SKM-1 treated with dmso at 0.1 percent for 144 hours (cell line): ENCODE measurements around the gene DMRT2.

Experiments used
- DNase-seq: peaks from one replicate; lab custom pipeline; 2025; ENCODE audit not compliant: unreplicated experiment; lab: John Stamatoyannopoulos, UW

The DMRT2 gene

GRCh38 chr9:1046639-1047572, 3.3 kb upstream of the DMRT2 start:
- DNase-seq = no peak

- DNase-seq = no peak
Measured at GRCh38 chr9:1047591-1048230, 2.4 kb upstream of the DMRT2 start.

GRCh38 chr9:1048231-1048619, 1.9 kb upstream of the DMRT2 start:
- DNase-seq = no peak

- DNase-seq = no peak
Measured at GRCh38 chr9:1048811-1049210, 1.3 kb upstream of the DMRT2 start.

GRCh38 chr9:1049641-1050040, 516 bp upstream of the DMRT2 start:
- no peak for DNase-seq

GRCh38 chr9:1051210-1051583, 1.0 kb downstream of the DMRT2 start:
- no peak for DNase-seq

GRCh38 chr9:1051584-1052275, 1.6 kb downstream of the DMRT2 start:
- no peak for DNase-seq

- no peak for DNase-seq
Measured at GRCh38 chr9:1052365-1053281, 2.5 kb downstream of the DMRT2 start.

- no peak for DNase-seq
Measured at GRCh38 chr9:1053282-1053621, 3.1 kb downstream of the DMRT2 start.

GRCh38 chr9:1053986-1054425, 3.8 kb downstream of the DMRT2 start:
- no peak for DNase-seq

- DNase-seq = no peak
Measured at GRCh38 chr9:1055166-1055565, 5.0 kb downstream of the DMRT2 start.

GRCh38 chr9:1057910-1058309, 7.8 kb downstream of the DMRT2 start:
- no peak for DNase-seq

- no peak for DNase-seq
Measured at GRCh38 chr9:1058826-1059487, 8.8 kb downstream of the DMRT2 start.

- no peak for DNase-seq
Measured at GRCh38 chr9:1065130-1065529, 15.0 kb downstream of the DMRT2 start.

- no peak for DNase-seq
Measured at GRCh38 chr9:1070692-1071091, 20.5 kb downstream of the DMRT2 start.

GRCh38 chr9:1071730-1072129, 21.6 kb downstream of the DMRT2 start:
- no peak for DNase-seq

- DNase-seq = no peak
Measured at GRCh38 chr9:1073497-1073896, 23.3 kb downstream of the DMRT2 start.

- DNase-seq = no peak
Measured at GRCh38 chr9:1077616-1078015, 27.5 kb downstream of the DMRT2 start.

GRCh38 chr9:1083325-1083913, 33.3 kb downstream of the DMRT2 start:
- DNase-seq = no peak

GRCh38 chr9:1085086-1085485, 34.9 kb downstream of the DMRT2 start:
- DNase-seq = no peak
